ENCODE data around the gene BRK1.
A peak's percentile ranks its signal among the peaks of the same experiment; 100 is the strongest.
"Not testable (repeated sequence)": the region's sequence is repeated elsewhere in the genome, so short reads cannot be mapped to it uniquely, and the experiment has no call there.

BRK1 gene

GRCh38 chr3:10115326-10116137 lies at the start of gene BRK1:
Gene BRK1 (plus strand): TSS chr3:10115675. CDS start chr3:10115702, 27 bp downstream.
- intact Hi-C loops (cut with DNase I) = no loop called here

GRCh38 chr3:10070077-10070476 lies 45.4 kb upstream of the BRK1 start:
- DNase-seq = peak in 1 of 10 donors; percentile 51
- intact Hi-C loops (cut with DNase I) = not testable (repeated sequence)

More at GRCh38 chr3:10115326-10116137, at the start of gene BRK1:
- peak; percentile 85 to 99 (median 92) for DNase-seq

- no peak for DNase-seq
- intact Hi-C loops (cut with DNase I) = no loop called here
These were observed 40.8 kb upstream of the BRK1 start for GRCh38 chr3:10074666-10075065.

- no peak for DNase-seq
- intact Hi-C loops (cut with DNase I) = no loop called here
These were observed 33.6 kb upstream of the BRK1 start for GRCh38 chr3:10081871-10082270.

- intact Hi-C loops (cut with DNase I) = no loop called here
- DNase-seq = no peak
These were observed 29.7 kb upstream of the BRK1 start for GRCh38 chr3:10085738-10086137.

GRCh38 chr3:10088256-10088655 lies 27.2 kb upstream of the BRK1 start:
- intact Hi-C loops (cut with DNase I) = no loop called here
- DNase-seq = no peak

GRCh38 chr3:10090179-10090578 lies 25.3 kb upstream of the BRK1 start:
- intact Hi-C loops (cut with DNase I) = no loop called here
- DNase-seq = no peak

- DNase-seq; intact Hi-C loops (cut with DNase I): not testable (repeated sequence)
These were observed 24.7 kb upstream of the BRK1 start for GRCh38 chr3:10090774-10091173.

- DNase-seq; intact Hi-C loops (cut with DNase I): not testable (repeated sequence)
These were observed 24.1 kb upstream of the BRK1 start for GRCh38 chr3:10091387-10091786.

- intact Hi-C loops (cut with DNase I) = no loop called here
- no peak for DNase-seq
These were observed 21.8 kb upstream of the BRK1 start for GRCh38 chr3:10093678-10094077.

- DNase-seq = no peak
- intact Hi-C loops (cut with DNase I) = no loop called here
These were observed 16.4 kb upstream of the BRK1 start for GRCh38 chr3:10099041-10099440.

GRCh38 chr3:10106919-10107318 lies 8.6 kb upstream of the BRK1 start:
- no peak for DNase-seq
- intact Hi-C loops (cut with DNase I) = no loop called here

- DNase-seq = no peak
- intact Hi-C loops (cut with DNase I) = no loop called here
These were observed 7.4 kb upstream of the BRK1 start, which contains the start of gene FANCD2OS for GRCh38 chr3:10108091-10108490. Gene FANCD2OS (minus strand): TSS chr3:10108255. CDS start chr3:10104774, 3,481 bp downstream.

- intact Hi-C loops (cut with DNase I) = no loop called here
- no peak for DNase-seq
These were observed 624 bp downstream of the BRK1 start for GRCh38 chr3:10116138-10116460.

GRCh38 chr3:10116928-10117327 lies 1.5 kb downstream of the BRK1 start:
- DNase-seq = no peak
- intact Hi-C loops (cut with DNase I) = no loop called here

- intact Hi-C loops (cut with DNase I) = no loop called here
- no peak for DNase-seq
These were observed 3.9 kb downstream of the BRK1 start for GRCh38 chr3:10119376-10119775.

- intact Hi-C loops (cut with DNase I) = no loop called here
- DNase-seq = no peak
These were observed 5.6 kb downstream of the BRK1 start for GRCh38 chr3:10121064-10121463.

GRCh38 chr3:10122724-10123123 lies 7.2 kb downstream of the BRK1 start:
- DNase-seq = no peak
- intact Hi-C loops (cut with DNase I) = no loop called here

- intact Hi-C loops (cut with DNase I); DNase-seq: not testable (repeated sequence)
These were observed 20.4 kb downstream of the BRK1 start for GRCh38 chr3:10135872-10136271.

GRCh38 chr3:10136426-10137005 lies 21.0 kb downstream of the BRK1 start:
- intact Hi-C loops (cut with DNase I) = no loop called here
- DNase-seq = no peak

GRCh38 chr3:10137178-10137577 lies 21.7 kb downstream of the BRK1 start:
- DNase-seq = no peak
- intact Hi-C loops (cut with DNase I) = no loop called here

- DNase-seq = no peak
- intact Hi-C loops (cut with DNase I) = no loop called here
These were observed 25.6 kb downstream of the BRK1 start for GRCh38 chr3:10140996-10141546.

All from posterior cingulate gyrus (tissue), 11 donors.